Urinary bladder (tissue), 4 donors: Measurements from ENCODE around the gene SYT14. TPM values are rescaled to one million over a fixed set of nuclear protein-coding genes. Genes with fewer than 3 reads are reported as not detected.
"Not testable (repeated sequence)": the region's sequence is repeated elsewhere in the genome, so short reads cannot be mapped to it uniquely, and the experiment has no call there.

Source experiments
- DNase-seq: peaks from one replicate; pipeline ENCODE4 v3.0.0-alpha.2; 2015; ENCODE audit errors: extremely low spot score
- H3K27ac ChIP-seq: one replicate; pipeline ENCODE4 v1.5.1; 2013; ENCODE audit warnings: low read depth, mild to moderate bottlenecking, moderate library complexity
- H3K36me3 ChIP-seq: one replicate; pipeline ENCODE4 v1.6.1; 2013; ENCODE audit warnings: mild to moderate bottlenecking, moderate library complexity; ENCODE audit not compliant: insufficient read depth
- H3K4me1 ChIP-seq: one replicate; pipeline ENCODE4 v1.6.1; 2013; ENCODE audit warnings: mild to moderate bottlenecking, moderate library complexity; ENCODE audit not compliant: insufficient read depth
- H3K4me3 ChIP-seq: one replicate; pipeline ENCODE4 v1.5.1; 2013; ENCODE audit warnings: low read depth, low read length
- WGBS: extraction: QIAGEN DNeasy Blood & Tissue Kit; methylation state at CpG from one replicate; pipeline ENCODE4 v1.1.7; 2013; 5-methylcytosine and 5-hydroxymethylcytosine counted together
- polyA plus RNA-seq: library from polyadenylated mRNA; stranded (reverse); fragments of 200-250 nt; gene quantifications from one replicate; pipeline ENCODE4 v1.2.3, GENCODE V29; 2013
- total RNA-seq: library from RNA; depleted of rRNA; stranded (reverse); fragments of >200 nt; gene quantifications from one replicate; pipeline ENCODE4 v1.2.3, GENCODE V29; 2014
- donor health status: healthy with polysubstance abuse.
- donor health status: healthy.

SYT14 gene
- total and polyA plus RNA-seq, 2 donors: 0.05 to 2.4 TPM

DNA sequence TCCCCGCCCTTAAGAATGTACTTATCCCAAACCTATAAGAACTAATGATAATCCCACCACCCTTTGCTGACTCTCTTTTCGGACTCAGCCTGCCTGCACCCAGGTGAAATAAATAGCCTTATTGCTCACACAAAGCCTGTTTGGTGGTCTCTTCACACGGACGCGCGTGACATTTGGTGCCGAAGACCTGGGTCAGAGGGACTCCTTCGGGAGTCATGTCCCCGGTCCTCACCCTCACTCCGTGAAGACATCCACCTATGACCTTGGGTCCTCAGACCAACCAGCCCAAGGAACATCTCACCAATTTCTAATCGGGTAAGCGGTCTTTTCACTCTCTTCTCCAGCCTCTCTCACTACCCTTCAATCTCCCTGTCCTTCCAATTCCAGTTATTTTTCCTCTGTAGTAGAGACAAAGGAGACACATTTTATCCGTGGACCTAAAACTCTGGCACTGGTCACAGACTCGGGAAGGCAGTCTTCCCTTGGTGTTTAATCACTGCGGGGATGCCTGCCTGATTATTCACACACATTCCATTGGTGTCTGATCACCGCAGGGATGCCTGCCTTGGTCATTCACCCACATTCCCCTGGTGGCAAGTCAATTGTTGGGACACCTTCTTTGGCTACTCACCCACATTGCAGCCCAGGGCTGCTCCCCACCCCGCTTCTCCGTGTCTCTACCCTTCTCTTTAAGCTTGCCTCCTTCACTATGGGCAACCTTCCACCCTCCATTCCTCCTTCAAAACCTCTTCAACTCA is 250.0 kb downstream of the SYT14 start:
- H3K4me3 ChIP-seq, H3K27ac ChIP-seq, DNase-seq, H3K36me3 ChIP-seq, H3K4me1 ChIP-seq: not testable (repeated sequence)
- 91% methylated on average over 18 of the region's 18 CpGs for WGBS

DNA sequence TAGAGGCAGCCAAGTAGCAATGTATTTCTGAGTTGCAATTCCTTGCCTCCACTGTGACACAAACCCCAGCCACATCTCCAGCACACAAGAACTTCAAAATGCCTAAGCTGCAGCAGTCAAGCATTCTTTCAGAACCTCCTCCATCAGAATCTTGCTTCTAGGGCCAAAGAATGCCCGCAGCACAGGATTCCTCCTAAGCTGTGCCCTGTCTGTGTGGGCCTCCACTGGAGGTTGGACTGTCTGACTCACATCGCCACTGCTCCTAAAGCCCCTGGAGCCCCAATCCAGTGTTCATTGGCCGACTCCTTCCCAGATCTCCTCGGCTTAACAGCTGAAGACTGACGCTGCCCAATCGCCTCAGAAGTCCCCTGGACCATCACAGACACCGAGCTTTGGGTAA is 251.4 kb downstream of the SYT14 start:
- H3K36me3 ChIP-seq: no peaks in the 10 kb centered on the region
- no peak overlapping the region for H3K4me3 ChIP-seq
- no peak for DNase-seq
- no peak overlapping the region for H3K27ac ChIP-seq
- 89% methylated on average over 7 of the region's 7 CpGs for WGBS
- no peaks in the 10 kb centered on the region for H3K4me1 ChIP-seq

GRCh38 chr1:210195635-210196160 is 257.7 kb downstream of the SYT14 start:
- Histone ChIP-seq H3K36me3 (no peaks in the 10 kb centered on the region), H3K27ac (no peak overlapping the region), H3K4me1 (no peaks in the 10 kb centered on the region), H3K4me3 (no peak overlapping the region)
- DNase-seq: no peak
- WGBS: 85% methylated on average over 8 of the region's 8 CpGs

GRCh38 chr1:210196266-210196665 is 258.2 kb downstream of the SYT14 start:
- H3K27ac ChIP-seq, DNase-seq, H3K36me3 ChIP-seq, H3K4me1 ChIP-seq, H3K4me3 ChIP-seq: not testable (repeated sequence)
- WGBS: 85% methylated on average over 5 of the region's 5 CpGs

DNA sequence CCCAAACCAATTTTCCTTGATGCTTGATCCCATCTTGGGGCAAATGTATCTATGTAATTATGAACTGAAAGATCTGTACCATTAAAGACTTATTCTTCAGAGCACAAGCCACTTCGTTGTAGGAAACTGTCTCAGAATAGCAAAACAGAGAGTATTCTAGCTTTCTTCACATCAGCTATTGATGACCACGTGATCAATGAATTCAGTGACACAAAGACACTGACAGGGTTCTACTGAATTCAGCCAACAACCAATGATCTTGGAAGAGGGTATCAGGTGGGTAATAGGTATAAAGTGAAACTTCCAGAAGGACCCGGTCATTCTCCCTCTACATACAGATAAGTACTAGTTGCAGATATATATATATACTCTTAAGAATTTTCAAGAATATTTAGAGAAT is 260.8 kb downstream of the SYT14 start:
- Histone ChIP-seq H3K4me3 (no peak overlapping the region), H3K27ac (no peak overlapping the region), H3K36me3 (no peaks in the 10 kb centered on the region), H3K4me1 (no peaks in the 10 kb centered on the region)
- DNase-seq: no peak
- 80% methylated on average over 3 of the region's 3 CpGs for WGBS

DNA sequence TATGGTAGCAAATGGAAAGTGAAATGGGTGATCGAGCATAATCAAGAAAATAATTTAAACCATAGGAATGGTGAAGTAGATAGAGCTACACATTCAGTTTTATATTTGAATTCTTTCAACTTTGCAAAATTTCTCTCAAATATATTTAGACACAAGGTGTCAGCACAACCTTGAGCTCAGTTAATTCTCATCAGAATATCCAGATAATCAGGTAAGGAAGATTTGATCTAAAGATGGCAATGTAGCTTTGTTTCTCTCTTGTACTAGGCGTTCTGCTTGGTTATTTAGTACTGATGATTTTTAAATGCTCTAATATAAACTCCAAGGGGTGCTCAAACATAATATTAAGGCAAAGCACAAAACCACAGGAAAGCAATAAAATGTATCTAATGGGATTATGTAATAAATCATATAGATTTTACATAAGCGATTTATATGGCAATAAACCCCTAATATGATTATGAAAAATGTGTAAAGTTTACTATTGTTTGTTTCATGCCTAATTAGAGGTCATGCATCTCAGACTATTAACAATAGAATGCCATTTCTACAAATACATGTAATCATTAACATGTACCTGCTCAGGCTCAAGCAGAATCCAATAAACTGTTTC is 262.2 kb downstream of the SYT14 start:
- DNase-seq: no peak
- Histone ChIP-seq H3K27ac (no peak overlapping the region), H3K4me1 (no peaks in the 10 kb centered on the region), H3K36me3 (no peaks in the 10 kb centered on the region), H3K4me3 (no peak overlapping the region)
- WGBS: 40% methylated on average over 3 of the region's 3 CpGs

DNA sequence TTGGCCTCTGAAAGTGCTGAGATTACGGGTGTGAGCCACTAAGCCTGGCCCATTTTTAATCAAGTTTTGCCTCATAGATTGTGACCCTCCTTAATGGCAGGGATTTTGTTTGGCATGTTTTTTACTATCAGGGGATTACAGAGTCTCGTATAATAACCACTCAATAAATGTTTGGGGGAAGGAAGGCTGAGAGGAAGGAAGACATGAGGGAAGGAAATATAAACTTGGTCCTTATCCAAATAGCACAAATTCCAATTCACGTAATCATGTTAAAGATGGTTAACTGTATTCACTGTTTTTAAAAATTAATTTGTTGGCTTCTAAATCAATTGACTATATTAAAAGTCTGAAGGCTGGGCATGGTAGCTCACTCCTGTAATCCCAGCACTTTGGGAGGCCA is 263.7 kb downstream of the SYT14 start:
- DNase-seq: no peak
- H3K36me3 ChIP-seq: no peaks in the 10 kb centered on the region
- no peak overlapping the region for H3K4me3 ChIP-seq
- no peak overlapping the region for H3K27ac ChIP-seq
- H3K4me1 ChIP-seq: no peaks in the 10 kb centered on the region
- WGBS: 32% methylated on average over 3 of the region's 3 CpGs

- Histone ChIP-seq H3K4me3 (no peak overlapping the region), H3K36me3 (no peaks in the 10 kb centered on the region), H3K4me1 (no peaks in the 10 kb centered on the region), H3K27ac (no peak overlapping the region)
- WGBS: 82% methylated on average over 2 of the region's 2 CpGs
- DNase-seq: no peak
These were observed 269.8 kb downstream of the SYT14 start for GRCh38 chr1:210207597-210208450.

- Histone ChIP-seq H3K36me3 (no peaks in the 10 kb centered on the region), H3K27ac (no peak overlapping the region), H3K4me3 (no peak overlapping the region), H3K4me1 (no peaks in the 10 kb centered on the region)
- 44% methylated on average over 8 of the region's 8 CpGs for WGBS
- no peak for DNase-seq
These were observed 275.3 kb downstream of the SYT14 start for GRCh38 chr1:210213335-210213734.

GRCh38 chr1:210214573-210215409 is 276.8 kb downstream of the SYT14 start:
- H3K27ac ChIP-seq: no peak overlapping the region
- no peak overlapping the region for H3K4me3 ChIP-seq
- H3K36me3 ChIP-seq: no peaks in the 10 kb centered on the region
- no peaks in the 10 kb centered on the region for H3K4me1 ChIP-seq
- WGBS: 72% methylated on average over 4 of the region's 4 CpGs
- no peak for DNase-seq

DNA sequence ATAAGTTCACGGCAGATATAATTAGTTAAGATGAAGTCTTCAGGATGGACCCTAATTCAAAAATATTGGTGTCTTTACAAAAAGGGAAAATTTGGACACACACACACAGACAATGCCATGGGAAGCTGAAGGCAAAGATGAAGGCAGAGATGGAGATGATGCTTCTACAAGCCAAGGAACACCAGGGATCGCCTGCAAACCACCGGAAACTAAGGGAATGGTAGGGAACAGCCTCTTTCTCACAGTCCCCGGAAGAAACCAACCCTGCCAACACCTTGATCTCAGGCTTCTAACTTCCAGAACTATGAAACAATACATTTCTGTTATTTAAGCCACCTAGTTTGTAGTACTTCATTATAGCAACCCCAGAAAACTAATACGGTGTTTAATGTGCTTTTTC is 279.5 kb downstream of the SYT14 start:
- Histone ChIP-seq H3K36me3 (no peaks in the 10 kb centered on the region), H3K4me1 (no peaks in the 10 kb centered on the region), H3K27ac (no peak overlapping the region), H3K4me3 (no peak overlapping the region)
- no peak for DNase-seq
- 89% methylated on average over 5 of the region's 5 CpGs for WGBS

- H3K36me3 ChIP-seq: no peaks in the 10 kb centered on the region
- H3K27ac ChIP-seq: no peak overlapping the region
- WGBS: 68% methylated on average over 4 of the region's 4 CpGs
- peaks cover 1% of the 10 kb centered on the region for H3K4me1 ChIP-seq
- H3K4me3 ChIP-seq: no peak overlapping the region
- no peak for DNase-seq
These were observed 280.0 kb downstream of the SYT14 start for GRCh38 chr1:210218047-210218446.
